Fibroblast of skin of scalp (primary cell): ENCODE measurements around the gene FGF2. TPM values are rescaled to one million over a fixed set of nuclear protein-coding genes. Genes with fewer than 3 reads are reported as not detected.
A peak's percentile ranks its signal among the peaks of the same experiment; 100 is the strongest.
"Not testable (repeated sequence)": the region's sequence is repeated elsewhere in the genome, so short reads cannot be mapped to it uniquely, and the experiment has no call there.

Experiments
- DNase-seq: peaks from one replicate; pipeline ENCODE4 v3.0.0-alpha.2; 2013
- polyA plus RNA-seq, 2 experiments: library from polyadenylated mRNA; unstranded; fragments of 120-200 nt; gene quantifications; one replicate each; pipeline ENCODE4 v1.2.1, GENCODE V29; 2013; ENCODE audit not compliant: insufficient read length in 2 of 2

The FGF2 gene
- polyA plus RNA-seq (2013, experiment 1 of 2; ENCODE audit: insufficient read length), result 39.6 TPM
- polyA plus RNA-seq (2013, experiment 2 of 2; ENCODE audit: insufficient read length), result 41.2 TPM

- peak; percentile 84 for DNase-seq
Measured at GRCh38 chr4:122826553-122827257, at the start of gene FGF2. Gene FGF2 (plus strand): TSS chr4:122826831. CDS start chr4:122827175, 344 bp downstream.

- DNase-seq, result peak; percentile 69
Measured at GRCh38 chr4:122776916-122777315, 49.7 kb upstream of the FGF2 start.

- DNase-seq, result peak; percentile 97
Measured at GRCh38 chr4:122777846-122778673, 48.6 kb upstream of the FGF2 start.

- DNase-seq, result no peak
Measured at GRCh38 chr4:122781486-122781885, 45.1 kb upstream of the FGF2 start.

GRCh38 chr4:122783301-122784215 lies 43.1 kb upstream of the FGF2 start:
- DNase-seq, result peak; percentile 98

GRCh38 chr4:122784261-122784660 lies 42.4 kb upstream of the FGF2 start:
- no peak for DNase-seq

- DNase-seq, result no peak
Measured at GRCh38 chr4:122785099-122785498, 41.5 kb upstream of the FGF2 start.

GRCh38 chr4:122786296-122786695 lies 40.3 kb upstream of the FGF2 start:
- DNase-seq, result not testable (repeated sequence)

GRCh38 chr4:122786920-122787319 lies 39.7 kb upstream of the FGF2 start:
- DNase-seq, result not testable (repeated sequence)

- DNase-seq, result no peak
Measured at GRCh38 chr4:122787940-122788339, 38.7 kb upstream of the FGF2 start.

GRCh38 chr4:122788935-122789334 lies 37.7 kb upstream of the FGF2 start:
- no peak for DNase-seq

GRCh38 chr4:122793811-122794210 lies 32.8 kb upstream of the FGF2 start:
- no peak for DNase-seq

GRCh38 chr4:122796801-122797404 lies 29.7 kb upstream of the FGF2 start:
- DNase-seq, result no peak

GRCh38 chr4:122797405-122798094 lies 29.1 kb upstream of the FGF2 start:
- DNase-seq, result no peak

GRCh38 chr4:122798101-122798500 lies 28.5 kb upstream of the FGF2 start:
- peak; percentile 97 for DNase-seq

- no peak for DNase-seq
Measured at GRCh38 chr4:122798917-122799316, 27.7 kb upstream of the FGF2 start.

GRCh38 chr4:122803788-122804208 lies 22.8 kb upstream of the FGF2 start:
- DNase-seq, result no peak

- no peak for DNase-seq
Measured at GRCh38 chr4:122806981-122807679, 19.5 kb upstream of the FGF2 start.

GRCh38 chr4:122810669-122811068 lies 16.0 kb upstream of the FGF2 start:
- no peak for DNase-seq

- not testable (repeated sequence) for DNase-seq
Measured at GRCh38 chr4:122811781-122812180, 14.8 kb upstream of the FGF2 start.

- not testable (repeated sequence) for DNase-seq
Measured at GRCh38 chr4:122812823-122813222, 13.8 kb upstream of the FGF2 start.
